ENCODE data around the gene ITPR2.
"Not testable (repeated sequence)": the region's sequence is repeated elsewhere in the genome, so short reads cannot be mapped to it uniquely, and the experiment has no call there.

ITPR2 gene

DNA sequence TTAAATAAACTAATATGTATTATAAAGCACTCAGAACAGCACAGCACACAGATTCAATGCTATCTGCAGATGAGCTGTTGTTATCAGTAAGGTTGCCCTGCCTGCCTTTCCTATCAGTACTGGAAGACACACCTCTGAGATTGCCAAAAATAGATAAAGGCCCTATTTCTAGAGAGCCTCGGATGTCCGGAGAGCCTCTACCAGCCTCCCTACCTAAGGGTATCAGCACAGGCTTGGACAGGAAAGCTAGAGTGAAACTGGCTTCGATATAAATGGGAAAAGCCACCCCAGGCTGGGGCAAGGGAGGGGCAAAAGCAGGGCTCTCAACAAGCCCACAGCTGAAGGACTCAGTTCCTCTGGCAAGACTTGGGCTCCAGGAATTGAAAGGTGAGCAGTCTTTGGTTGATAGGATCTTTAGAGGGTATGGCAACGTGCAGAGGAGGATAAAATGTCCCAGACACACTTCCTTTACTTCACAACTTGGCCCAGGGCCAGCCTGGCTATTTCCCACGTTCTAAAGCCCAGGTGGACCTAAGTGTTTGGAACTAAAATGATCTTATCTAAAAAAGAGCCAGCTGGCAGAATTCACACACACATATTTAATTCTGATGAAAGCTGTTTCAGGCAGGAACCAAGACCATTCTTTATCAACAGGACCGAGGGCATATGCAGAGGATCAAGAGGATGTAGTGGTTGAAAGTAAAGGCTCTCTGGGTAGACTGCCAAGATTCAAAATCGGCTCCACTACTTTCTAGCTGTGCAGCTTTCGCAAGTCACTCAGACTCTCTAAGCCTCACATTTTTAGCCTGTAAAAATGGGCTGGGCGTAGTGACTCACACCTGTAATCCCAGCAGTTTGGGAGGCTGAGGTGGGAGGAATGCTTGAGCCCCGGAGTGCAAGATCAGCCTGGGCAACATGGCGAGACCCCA, 37.8 kb upstream of the ITPR2 start:
- DNase-seq (ENCODE audit: extremely low read depth, low read depth): no peak
- TF ChIP-seq, protein P1, sequence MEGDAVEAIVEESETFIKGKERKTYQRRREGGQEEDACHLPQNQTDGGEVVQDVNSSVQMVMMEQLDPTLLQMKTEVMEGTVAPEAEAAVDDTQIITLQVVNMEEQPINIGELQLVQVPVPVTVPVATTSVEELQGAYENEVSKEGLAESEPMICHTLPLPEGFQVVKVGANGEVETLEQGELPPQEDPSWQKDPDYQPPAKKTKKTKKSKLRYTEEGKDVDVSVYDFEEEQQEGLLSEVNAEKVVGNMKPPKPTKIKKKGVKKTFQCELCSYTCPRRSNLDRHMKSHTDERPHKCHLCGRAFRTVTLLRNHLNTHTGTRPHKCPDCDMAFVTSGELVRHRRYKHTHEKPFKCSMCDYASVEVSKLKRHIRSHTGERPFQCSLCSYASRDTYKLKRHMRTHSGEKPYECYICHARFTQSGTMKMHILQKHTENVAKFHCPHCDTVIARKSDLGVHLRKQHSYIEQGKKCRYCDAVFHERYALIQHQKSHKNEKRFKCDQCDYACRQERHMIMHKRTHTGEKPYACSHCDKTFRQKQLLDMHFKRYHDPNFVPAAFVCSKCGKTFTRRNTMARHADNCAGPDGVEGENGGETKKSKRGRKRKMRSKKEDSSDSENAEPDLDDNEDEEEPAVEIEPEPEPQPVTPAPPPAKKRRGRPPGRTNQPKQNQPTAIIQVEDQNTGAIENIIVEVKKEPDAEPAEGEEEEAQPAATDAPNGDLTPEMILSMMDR (IDR thresholded peaks at IDR 0.05; ENCODE audit: low read depth, low read length): no peak

DNA sequence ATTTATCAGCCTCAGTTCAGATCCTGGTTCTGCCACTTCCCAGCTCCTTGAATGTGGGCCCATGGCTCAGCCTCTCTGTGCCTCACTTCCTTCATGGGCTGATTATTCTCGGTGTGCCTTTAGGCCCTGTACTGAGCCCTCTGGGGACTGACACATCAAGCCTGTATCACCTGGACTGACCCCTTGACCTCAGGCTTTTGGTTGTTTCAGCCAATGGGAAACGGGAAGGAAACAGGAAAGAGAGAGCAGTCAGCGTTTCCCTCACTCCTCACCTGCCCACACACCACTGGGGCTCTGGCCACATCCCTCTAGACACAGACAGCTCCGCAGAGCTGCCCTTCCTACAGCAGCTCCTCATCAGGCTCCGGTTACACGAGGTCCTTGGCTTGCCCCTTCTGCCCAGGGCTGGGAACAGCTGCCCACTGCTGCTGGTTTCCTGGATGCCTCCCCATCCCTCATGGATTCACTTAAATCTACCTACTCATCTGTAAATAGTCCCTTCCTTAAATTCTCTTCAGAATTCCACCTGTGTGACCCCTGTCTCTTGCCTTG, 37.0 kb upstream of the ITPR2 start:
- TF ChIP-seq, protein P1 (IDR thresholded peaks at IDR 0.05; ENCODE audit: low read depth, low read length): no peak
- no peak for DNase-seq (ENCODE audit: extremely low read depth, low read depth)

DNA sequence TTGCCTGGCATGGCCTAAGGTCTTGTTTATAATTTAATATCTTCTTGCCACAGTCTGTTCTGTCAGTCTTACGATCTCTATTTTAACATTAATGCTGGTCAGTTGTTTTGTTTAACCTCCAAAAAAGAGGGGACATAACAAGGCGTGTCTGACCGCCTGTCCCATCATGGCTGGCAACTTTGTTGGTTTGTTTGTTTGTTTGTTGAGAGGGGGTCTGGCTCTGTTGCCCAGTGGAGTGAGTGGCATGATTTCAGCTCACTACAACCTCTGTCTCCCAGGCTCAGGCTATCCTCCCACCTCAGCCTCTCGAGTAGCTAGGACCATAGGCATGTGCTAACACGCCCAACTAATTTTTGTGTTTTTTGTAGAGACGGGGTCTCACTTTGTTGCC, 36.1 kb upstream of the ITPR2 start:
- TF ChIP-seq, protein P1 (IDR thresholded peaks at IDR 0.05; ENCODE audit: low read depth, low read length): no peak

DNA sequence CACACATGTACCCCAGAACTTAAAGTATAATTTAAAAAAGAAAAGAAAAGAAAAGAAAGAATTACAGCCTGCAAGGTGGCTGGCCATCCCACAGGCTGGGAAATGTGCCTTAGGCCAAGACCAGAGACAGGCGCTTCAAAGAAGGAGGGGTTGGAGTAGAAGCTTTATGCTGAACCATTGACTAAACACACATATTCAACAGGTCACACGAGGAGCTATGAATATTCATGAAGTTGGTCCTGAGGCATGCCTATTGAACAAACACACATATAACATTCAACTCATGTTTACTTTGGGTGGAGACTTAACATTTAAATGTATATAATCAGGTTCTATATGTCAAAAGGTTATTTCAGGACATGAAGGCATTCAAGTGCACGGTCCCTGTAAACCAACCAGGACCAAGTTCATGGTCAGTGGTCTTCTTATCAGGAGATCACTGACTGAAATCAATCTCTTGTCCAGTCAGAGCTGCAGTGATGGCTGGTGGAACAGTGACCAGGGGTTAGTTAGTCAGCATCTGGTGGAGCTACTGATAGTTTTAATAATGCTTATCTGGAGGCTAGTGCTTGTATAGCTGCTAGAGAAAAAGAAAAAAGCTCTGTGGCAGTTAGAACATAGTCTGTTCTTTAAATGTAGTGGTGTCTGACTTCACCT, 35.6 kb upstream of the ITPR2 start:
- DNase-seq (ENCODE audit: extremely low read depth, low read depth): no peak
- TF ChIP-seq, protein P1 (IDR thresholded peaks at IDR 0.05; ENCODE audit: low read depth, low read length): no peak

More for the DNA sequence above, 36.1 kb upstream of the ITPR2 start:
- no peak for DNase-seq (ENCODE audit: extremely low read depth, low read depth)

DNA sequence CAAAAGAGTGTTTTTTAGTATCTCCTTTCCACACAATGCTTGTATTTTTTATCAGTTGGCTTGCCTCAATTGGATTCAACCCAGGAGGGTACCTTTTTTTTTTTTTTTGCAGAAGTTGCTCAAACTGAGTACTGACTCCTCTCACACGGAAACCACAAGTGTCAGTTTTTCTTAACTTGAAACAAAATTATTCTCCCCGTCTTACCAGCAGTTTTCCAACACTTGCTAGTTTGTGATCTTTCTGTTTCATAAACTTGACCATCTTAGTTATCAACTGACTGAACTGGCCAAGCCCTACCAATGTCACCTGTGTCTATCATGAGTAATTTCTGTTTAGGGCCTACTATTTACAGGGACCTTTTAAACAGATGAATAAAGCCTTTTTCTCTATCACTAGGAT, 34.1 kb upstream of the ITPR2 start:
- TF ChIP-seq, protein P1 (IDR thresholded peaks at IDR 0.05; ENCODE audit: low read depth, low read length): no peak
- DNase-seq (ENCODE audit: extremely low read depth, low read depth): no peak

DNA sequence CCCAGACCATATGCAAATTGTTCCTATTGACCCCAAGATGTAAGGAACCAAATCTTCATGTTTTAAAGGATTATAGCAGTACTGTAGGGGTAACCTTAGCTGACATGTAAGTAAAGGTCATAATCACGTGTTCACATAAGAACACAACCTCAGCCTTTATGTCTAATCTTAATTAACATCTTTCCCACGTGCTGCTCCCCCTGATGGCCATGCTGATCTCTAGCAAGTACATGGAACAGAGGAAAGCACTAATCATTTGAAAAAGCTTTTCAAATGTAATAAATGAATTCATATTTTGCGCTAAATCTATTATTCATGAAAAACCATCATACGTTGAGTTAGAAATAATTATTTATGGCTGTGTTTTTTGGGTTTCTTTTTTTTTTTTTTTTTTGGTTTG, 30.5 kb upstream of the ITPR2 start:
- TF ChIP-seq, protein P1 (IDR thresholded peaks at IDR 0.05; ENCODE audit: low read depth, low read length): peak; percentile 35
- DNase-seq (ENCODE audit: extremely low read depth, low read depth): no peak

DNA sequence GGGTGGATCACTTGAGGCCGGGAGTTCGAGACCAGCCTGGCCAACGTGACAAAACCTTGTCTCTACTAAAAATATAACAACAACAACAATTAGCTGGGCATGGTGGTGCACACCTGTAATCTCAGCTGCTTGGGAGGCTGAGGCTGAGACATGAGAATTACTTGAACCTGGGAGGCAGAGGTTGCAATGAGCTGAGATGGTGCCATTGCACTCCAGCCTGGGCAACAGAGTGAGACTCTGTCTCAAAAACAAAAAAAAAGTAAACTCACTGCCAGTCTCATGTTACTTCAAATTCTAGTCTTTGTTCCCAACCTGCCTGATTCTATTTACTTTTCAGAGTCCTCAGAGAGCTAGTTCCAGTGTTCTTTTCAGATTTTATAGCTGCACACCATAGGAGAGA, 29.8 kb upstream of the ITPR2 start:
- DNase-seq (ENCODE audit: extremely low read depth, low read depth): not testable (repeated sequence)
